HCT116 (cell line): ENCODE measurements around the gene CAMTA2. TPM values are rescaled to one million over a fixed set of nuclear protein-coding genes. Genes with fewer than 3 reads are reported as not detected.

Experiments
- ATAC-seq: fragments of 200-7000 bp; cut with Tn5 transposase; 2 replicates; pipeline ENCODE4 v1.9.1; 2020; ENCODE audit warnings: mild to moderate bottlenecking, moderate library complexity
- BruUV-seq: library from RNA; stranded (reverse); fragments of 400-500 nt; replicated peaks from 2 replicates; lab custom pipeline; 2021; lab: Mats Ljungman, UMichigan
- CTCF ChIA-PET: fragments of 300-600 bp; sonication (Branson Sonifier 250); formaldehyde crosslinking; loops from one replicate; lab custom pipeline; 2021; ENCODE audit warnings: antibody characterized with exemption; lab: Charles Lee
- POLR2A ChIA-PET: fragments of 300-600, 350-600 bp; sonication (Branson Sonifier 250); formaldehyde crosslinking; loops from one replicate; lab custom pipeline; 2021; ENCODE audit warnings: antibody characterized with exemption; lab: Charles Lee
- RAD21 ChIA-PET, 2 experiments: fragments of 300-600 bp; sonication (Branson Sonifier 250); formaldehyde crosslinking; loops; one replicate each; lab custom pipeline; 2023; ENCODE audit warnings: low total read pairs in 2 of 2; ENCODE audit not compliant: uncharacterized antibody in 2 of 2, unreplicated experiment in 2 of 2, low non-redundant PET in 1 of 2; lab: Charles Lee
- DNase-seq: peaks from one replicate; pipeline ENCODE4 v3.0.0-alpha.2; 2010; ENCODE audit warnings: low read depth, low spot score
- H2AFZ ChIP-seq: fragments of 200-600 bp; shearing (Covaris generic), sonication (generic); 2 replicates; pipeline ENCODE4 v1.6.1; 2017; ENCODE audit warnings: low read depth, mixed run types, mixed read lengths, antibody characterized with exemption, low read length; ENCODE audit not compliant: poor library complexity, severe bottlenecking
- H3K27ac ChIP-seq: 2 replicates; pipeline ENCODE4 v1.5.1; 2012; ENCODE audit warnings: low read depth, low read length
- H3K27me3 ChIP-seq: fragments of 200-600 bp; sonication (generic); 2 replicates; pipeline ENCODE4 v1.6.1; 2016; ENCODE audit warnings: mixed run types, low read length, mixed read lengths; ENCODE audit not compliant: insufficient read depth
- H3K36me3 ChIP-seq, 2 experiments: fragments of 200-500 bp in 1 of 2; fragments of 200-600 bp in 1 of 2; sonication (Bioruptor generic) in 1 of 2; sonication (generic) in 1 of 2; 2 replicates each; pipeline versions ENCODE4 v1.5.1 to v1.6.1; 2014 to 2016; ENCODE audit warnings: low read length in 2 of 2, inconsistent platforms in 1 of 2, mixed read lengths in 1 of 2, mixed run types in 1 of 2; ENCODE audit not compliant: insufficient read depth in 2 of 2, control insufficient read depth in 1 of 2
- H3K4me1 ChIP-seq, 2 experiments: fragments of 200-600 bp in 1 of 2; sonication (generic) in 1 of 2; 2 replicates each; pipeline versions ENCODE4 v1.5.1 to v1.6.1; 2012 to 2017; ENCODE audit warnings: low read length in 2 of 2, inconsistent platforms in 1 of 2, mild to moderate bottlenecking in 1 of 2, mixed read lengths in 1 of 2, mixed run types in 1 of 2, moderate library complexity in 1 of 2; ENCODE audit not compliant: insufficient read depth in 2 of 2, control insufficient read depth in 1 of 2
- H3K4me2 ChIP-seq: fragments of 200-600 bp; sonication (generic); 2 replicates; pipeline ENCODE4 v1.6.1; 2017; ENCODE audit warnings: mixed run types, low read length, mixed read lengths
- H3K4me3 ChIP-seq, 2 experiments: fragments of 200-600 bp in 1 of 2; sonication (generic) in 1 of 2; replicated peaks in 1 of 2; 2 replicates each; pipeline ENCODE4 v1.5.1; 2011 to 2016; ENCODE audit warnings: low read length in 2 of 2, control low read depth in 1 of 2, low read depth in 1 of 2, mild to moderate bottlenecking in 1 of 2, mixed read lengths in 1 of 2, mixed run types in 1 of 2
- H3K79me2 ChIP-seq: fragments of 200-600 bp; sonication (generic); 2 replicates; pipeline ENCODE4 v1.6.1; 2017; ENCODE audit warnings: mild to moderate bottlenecking, mixed run types, low read length, moderate library complexity, mixed read lengths; ENCODE audit not compliant: insufficient read depth
- H3K9ac ChIP-seq: fragments of 200-600 bp; sonication (generic); 2 replicates; pipeline ENCODE4 v1.6.1; 2016; ENCODE audit warnings: low read length, mixed read lengths
- H3K9me2 ChIP-seq: fragments of 200-600 bp; sonication (generic), shearing (Covaris generic); 2 replicates; pipeline ENCODE4 v1.6.1; 2017; ENCODE audit warnings: mixed run types, mild to moderate bottlenecking, moderate library complexity; ENCODE audit not compliant: insufficient read depth
- H3K9me3 ChIP-seq, 2 experiments: fragments of 200-500 bp in 1 of 2; fragments of 200-600 bp in 1 of 2; sonication (Bioruptor generic) in 1 of 2; sonication (generic) in 1 of 2; 2 replicates each; pipeline ENCODE4 v1.6.1; 2014 to 2017; ENCODE audit warnings: low read length in 2 of 2, mixed read lengths in 2 of 2, inconsistent platforms in 1 of 2, low read depth in 1 of 2, mild to moderate bottlenecking in 1 of 2, mixed run types in 1 of 2, moderate library complexity in 1 of 2; ENCODE audit not compliant: control insufficient read depth in 1 of 2, insufficient read depth in 1 of 2
- H4K20me1 ChIP-seq: fragments of 200-600 bp; sonication (generic), shearing (Covaris generic); 2 replicates; pipeline ENCODE4 v1.6.1; 2017; ENCODE audit warnings: mixed run types, mild to moderate bottlenecking, moderate library complexity; ENCODE audit not compliant: insufficient read depth
- ATF3 ChIP-seq: IDR thresholded peaks from 2 replicates; pipeline ENCODE4 v1.6.1; 2012
- CBX3 ChIP-seq: IDR thresholded peaks from 2 replicates; pipeline ENCODE4 v1.6.1; 2012; ENCODE audit warnings: low read depth
- CEBPB ChIP-seq: IDR thresholded peaks from 2 replicates; pipeline ENCODE4 v1.6.1; 2012; ENCODE audit warnings: low read depth
- CTCF ChIP-seq, 3 experiments: fragments of 200-600 bp in 1 of 3; sonication (generic) in 1 of 3; IDR thresholded peaks in 2 of 3; conservative IDR thresholded peaks in 1 of 3; 2 replicates each; pipeline ENCODE4 v1.5.1; 2012 to 2017; ENCODE audit warnings: low read depth in 2 of 3, low read length in 2 of 3, antibody characterized with exemption in 1 of 3, borderline replicate concordance in 1 of 3, control low read depth in 1 of 3, mild to moderate bottlenecking in 1 of 3, mixed read lengths in 1 of 3, mixed run types in 1 of 3, moderate library complexity in 1 of 3; ENCODE audit not compliant: insufficient read depth in 1 of 3
- EGR1 ChIP-seq: IDR thresholded peaks from 2 replicates; pipeline ENCODE4 v1.6.1; 2012; ENCODE audit warnings: low read depth
- ELF1 ChIP-seq: IDR thresholded peaks from 2 replicates; pipeline ENCODE4 v1.6.1; 2012; ENCODE audit warnings: low read depth, borderline replicate concordance
- EZH2 ChIP-seq: fragments of 200-600 bp; sonication (generic); IDR thresholded peaks from 2 replicates; pipeline ENCODE4 v1.6.1; 2017; ENCODE audit warnings: antibody characterized with exemption, mixed run types
- EZH2phosphoT487 ChIP-seq: fragments of 200-600 bp; IDR thresholded peaks from 2 replicates; pipeline ENCODE4 v1.6.1; 2018; ENCODE audit warnings: antibody characterized with exemption, borderline replicate concordance
- JUND ChIP-seq: IDR thresholded peaks from 2 replicates; pipeline ENCODE4 v1.6.1; 2012
- MAX ChIP-seq: IDR thresholded peaks from 2 replicates; pipeline ENCODE4 v1.6.1; 2012
- POLR2A ChIP-seq: IDR thresholded peaks from 2 replicates; pipeline ENCODE4 v1.7.0; 2011; ENCODE audit warnings: borderline replicate concordance; ENCODE audit not compliant: insufficient read depth, insufficient read length; ENCODE audit errors: extremely low read depth
- POLR2AphosphoS5 ChIP-seq: IDR thresholded peaks from 2 replicates; pipeline ENCODE4 v1.6.1; 2011; ENCODE audit warnings: mild to moderate bottlenecking, low read depth, low read length, moderate library complexity
- RAD21 ChIP-seq: IDR thresholded peaks from 2 replicates; pipeline ENCODE4 v1.6.1; 2012; ENCODE audit warnings: low read depth, mild to moderate bottlenecking
- REST ChIP-seq: IDR thresholded peaks from 2 replicates; pipeline ENCODE4 v1.6.1; 2012; ENCODE audit warnings: low read depth
- SIN3A ChIP-seq: IDR thresholded peaks from 2 replicates; pipeline ENCODE4 v1.6.1; 2012; ENCODE audit warnings: low read depth
- SP1 ChIP-seq: IDR thresholded peaks from 2 replicates; pipeline ENCODE4 v1.6.1; 2012; ENCODE audit warnings: low read depth
- SRF ChIP-seq: IDR thresholded peaks from 2 replicates; pipeline ENCODE4 v1.6.1; 2012; ENCODE audit warnings: low read depth
- TCF7L2 ChIP-seq: IDR thresholded peaks from 2 replicates; pipeline ENCODE4 v1.7.0; 2011; ENCODE audit warnings: borderline replicate concordance, inconsistent platforms; ENCODE audit not compliant: insufficient read depth, insufficient read length; ENCODE audit errors: extremely low read depth
- YY1 ChIP-seq: IDR thresholded peaks from 2 replicates; pipeline ENCODE4 v1.6.1; 2011; ENCODE audit warnings: low read length, low read depth, moderate library complexity, mild to moderate bottlenecking; ENCODE audit not compliant: insufficient replicate concordance; ENCODE audit errors: extremely low read depth
- ZNF274 ChIP-seq: fragments of 200-500 bp; sonication (Bioruptor generic); IDR thresholded peaks from 2 replicates; pipeline ENCODE4 v1.6.1; 2014; ENCODE audit warnings: mild to moderate bottlenecking, low read depth, low read length, inconsistent platforms
- intact Hi-C: fragments of 100-400 bp; cut with micrococcal nuclease; formaldehyde crosslinking; loops from 2 replicates; pipeline ENCODE4 v1.10.0; 2022
- total RNA-seq: library from RNA; stranded (reverse); gene quantifications from one replicate; pipeline ENCODE4 v1.2.1, GENCODE V29; 2021; ENCODE audit not compliant: unreplicated experiment

The CAMTA2 gene
- total RNA-seq, 1 experiment from 2014 or later, result 37.8 TPM

- Histone ChIP-seq H3K4me2 (no peak overlapping the region), H3K79me2 (peaks cover 30% of the 10 kb centered on the region), H3K4me1 (peaks cover 9 to 24% of the 10 kb centered on the region in 2 experiments; a peak in 3 of 4 replicates), H3K9me3 (no peaks in the 10 kb centered on the region), H3K36me3 (peaks cover 47 to 55% of the 10 kb centered on the region in 2 experiments), H3K9me2 (no peaks in the 10 kb centered on the region), H2AFZ (no peak overlapping the region), H3K27ac (no peak overlapping the region)
- CTCF ChIA-PET, result no interaction called here
- ATAC-seq, result no peak
- no TSS peak for BruUV-seq
- TF ChIP-seq CBX3 (no peak), POLR2AphosphoS5 (no peak), ZNF274 (no peak), CEBPB (no peak), EGR1 (no peak), SIN3A (no peak), EZH2phosphoT487 (no peak), JUND (no peak), EZH2 (no peak), CTCF (IDR thresholded peaks at IDR 0.05 in 2 of 3, conservative IDR thresholded peaks at IDR 0.05 in 1 of 3; ENCODE audit: borderline replicate concordance in 1 of 3, insufficient read depth in 1 of 3, low read depth in 2 of 3, low read length in 2 of 3) (no peak), ELF1 (no peak), TCF7L2 (no peak), POLR2A (no peak), YY1 (no peak), MAX (no peak), SRF (no peak), SP1 (no peak), ATF3 (no peak), REST (no peak), RAD21 (no peak)
- TF ChIP-seq, all 23 proteins: peak for 0
- Histone ChIP-seq H4K20me1 (no peaks in the 10 kb centered on the region), H3K9ac (no peak overlapping the region), H3K4me3 (no peak overlapping the region), H3K27me3 (no peaks in the 10 kb centered on the region)
- RAD21 ChIA-PET, result no interaction called here
- DNase-seq, result no peak
- intact Hi-C loops, result no loop called here
- POLR2A ChIA-PET, result no interaction called here
Observed at GRCh38 chr17:5003214-5003867, 15.9 kb upstream of the CAMTA2 start.
